A549 treated with Mapracorat at 1 μM for 4 hours (cell line): ENCODE results near the gene TMED10. TPM values are rescaled to one million over a fixed set of nuclear protein-coding genes. Genes with fewer than 3 reads are reported as not detected.

Source experiments
- total RNA-seq: library from RNA; stranded (reverse); fragments of 200-300 nt; extraction: Qiagen RNA extraction; gene quantifications from 5 replicates; pipeline ENCODE4 v1.2.3, GENCODE V29; 2022

Gene TMED10
- total RNA-seq: 248 to 292 TPM (median 273 TPM) in 5 replicates

GRCh38 chr14:75176142-75176820 lies at the start of gene TMED10:
TMED10 (minus strand) TSS chr14:75176612; CDS start chr14:75176579, 33 bp downstream.

DNA sequence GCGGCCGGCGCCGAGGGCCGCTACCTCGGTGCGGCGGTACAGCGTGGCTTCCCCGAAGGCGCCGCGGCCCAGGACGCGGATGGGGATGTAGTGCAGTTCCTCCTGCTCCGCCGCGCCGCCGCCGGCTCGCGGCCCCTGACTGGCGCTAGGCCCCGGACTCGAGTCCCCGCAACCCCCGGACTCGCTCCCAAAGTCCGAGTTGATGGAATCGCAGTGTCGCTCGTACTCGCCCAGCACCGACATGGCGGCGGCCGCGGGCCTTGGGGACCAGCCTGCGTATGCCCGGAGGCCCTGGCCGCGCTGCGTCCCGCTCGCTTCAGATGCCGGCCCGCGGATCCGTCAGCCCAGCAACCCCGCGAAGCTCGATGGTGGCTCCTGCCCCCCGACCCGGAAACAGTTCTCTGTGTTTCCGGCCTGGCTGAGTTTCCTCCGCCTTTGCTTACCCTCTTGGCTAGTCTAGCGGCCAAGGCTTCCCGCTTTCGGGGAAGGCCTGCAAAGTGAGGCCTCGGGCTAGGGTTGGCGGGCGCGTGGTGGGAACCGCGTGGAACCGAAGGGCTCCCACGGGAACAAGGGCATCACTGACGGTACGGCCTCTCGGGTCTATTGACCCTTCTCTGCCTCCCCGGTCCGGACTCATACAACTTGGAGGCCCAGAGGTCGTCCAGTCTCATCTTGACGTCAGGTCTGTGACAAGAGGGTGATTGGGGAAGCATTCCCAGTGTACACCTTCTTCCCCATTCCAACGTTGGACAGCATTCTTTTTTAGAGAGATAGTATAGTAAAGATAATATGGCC lies 49.5 kb downstream of the TMED10 start, which contains the start of gene NEK9:
NEK9 (minus strand) TSS at position 370 of the 795 bp plus-strand sequence; CDS start at position 243, 127 bp downstream.

Other genes starting within 250 kb of the TMED10 start
- gene PGF, start 221.0 kb downstream of the TMED10 start, total RNA-seq: 3.1 to 4.5 TPM (median 4.1 TPM) in 5 replicates
- 75.6 to 85.3 TPM (median 79.1 TPM) in 5 replicates for gene EIF2B2, start 173.7 kb downstream of the TMED10 start, total RNA-seq
- gene MLH3, start 125.1 kb downstream of the TMED10 start, total RNA-seq: 16.7 to 20.4 TPM (median 18.4 TPM) in 5 replicates
- gene ACYP1, start 112.6 kb downstream of the TMED10 start, total RNA-seq: 22.4 to 29.2 TPM (median 22.9 TPM) in 5 replicates
- gene ZC2HC1C, start 107.0 kb downstream of the TMED10 start, total RNA-seq: 3.7 to 5.0 TPM (median 4.2 TPM) in 5 replicates
- 26.7 to 35.4 TPM (median 34.2 TPM) in 5 replicates for gene NEK9, start 49.6 kb downstream of the TMED10 start, total RNA-seq
- gene FOS, start 102.2 kb upstream of the TMED10 start, total RNA-seq: 8.7 to 13.1 TPM (median 11.4 TPM) in 5 replicates